Upper lobe of right lung (tissue), 1 donor: ENCODE data around the gene CETN2. TPM values are rescaled to one million over a fixed set of nuclear protein-coding genes. Genes with fewer than 3 reads are reported as not detected.

Experiments
- ATAC-seq: fragments of 200-7000 bp; cut with Tn5 transposase; one replicate; pipeline ENCODE4 v1.9.1; 2020; ENCODE audit warnings: mild to moderate bottlenecking, moderate library complexity
- DNase-seq: peaks from one replicate; pipeline ENCODE4 v3.0.0-alpha.2; 2020
- H3K27ac ChIP-seq: fragments of 200-600 bp; one replicate; pipeline ENCODE4 v1.8.0; 2022
- H3K27me3 ChIP-seq: fragments of 200-600 bp; one replicate; pipeline ENCODE4 v1.8.0; 2022; ENCODE audit warnings: mild to moderate bottlenecking
- H3K36me3 ChIP-seq: fragments of 200-600 bp; one replicate; pipeline ENCODE4 v1.8.0; 2022
- H3K4me1 ChIP-seq: fragments of 200-600 bp; one replicate; pipeline ENCODE4 v1.8.0; 2022
- H3K4me3 ChIP-seq: fragments of 200-600 bp; one replicate; pipeline ENCODE4 v1.8.0; 2022; ENCODE audit warnings: mild to moderate bottlenecking
- H3K9me3 ChIP-seq: fragments of 200-600 bp; one replicate; pipeline ENCODE4 v1.8.0; 2022
- intact Hi-C: fragments of 100-400 bp; cut with DNase I; formaldehyde crosslinking; loops from one replicate; pipeline ENCODE4 v1.11.0; 2022
- total RNA-seq: library from RNA; stranded (reverse); fragmentation: NEBNext Ultra II Directional; extraction: Animal tissue kit (Norgen Biotek cat#: 25700); gene quantifications from one replicate; pipeline ENCODE4 v1.2.1, GENCODE V29; 2021
- TF ChIP-seq, protein P1 (sequence below): fragments of 200-600 bp; IDR thresholded peaks from one replicate; pipeline ENCODE4 v1.8.0; 2022; ENCODE audit warnings: antibody characterized with exemption
- donor health status: DM: no; HTN: yes; CAD: no; lungs with severe emphysema.

CETN2 gene
- total RNA-seq, 1 donor from 2014 or later = 20.9 TPM

DNA sequence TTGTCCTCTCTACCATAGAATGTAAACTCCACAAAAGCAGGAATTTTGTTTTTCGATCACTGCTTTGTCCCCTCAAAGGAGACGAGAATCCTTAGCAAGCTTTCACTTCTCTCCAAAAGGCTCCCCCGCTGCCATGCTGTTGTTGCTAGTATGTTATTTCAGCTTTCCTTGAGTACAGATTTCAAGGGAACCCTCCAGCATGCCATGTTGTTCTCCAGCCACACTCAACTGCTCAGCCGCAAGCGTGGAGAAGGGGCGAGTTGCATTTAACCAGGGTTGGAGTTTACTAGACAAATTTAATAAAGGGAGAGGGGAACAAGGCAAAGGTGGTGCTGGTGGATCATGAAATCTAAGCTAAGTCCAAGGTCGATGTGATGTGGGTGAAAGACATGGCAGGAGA lies 23.4 kb upstream of the CETN2 start:
- Histone ChIP-seq H3K9me3 (no peaks in the 10 kb centered on the region), H3K27ac (no peak overlapping the region), H3K36me3 (peaks cover 6% of the 10 kb centered on the region), H3K4me1 (no peaks in the 10 kb centered on the region), H3K4me3 (no peak overlapping the region), H3K27me3 (no peaks in the 10 kb centered on the region)
- DNase-seq (no peak), ATAC-seq (no peak)
- TF ChIP-seq, protein P1, sequence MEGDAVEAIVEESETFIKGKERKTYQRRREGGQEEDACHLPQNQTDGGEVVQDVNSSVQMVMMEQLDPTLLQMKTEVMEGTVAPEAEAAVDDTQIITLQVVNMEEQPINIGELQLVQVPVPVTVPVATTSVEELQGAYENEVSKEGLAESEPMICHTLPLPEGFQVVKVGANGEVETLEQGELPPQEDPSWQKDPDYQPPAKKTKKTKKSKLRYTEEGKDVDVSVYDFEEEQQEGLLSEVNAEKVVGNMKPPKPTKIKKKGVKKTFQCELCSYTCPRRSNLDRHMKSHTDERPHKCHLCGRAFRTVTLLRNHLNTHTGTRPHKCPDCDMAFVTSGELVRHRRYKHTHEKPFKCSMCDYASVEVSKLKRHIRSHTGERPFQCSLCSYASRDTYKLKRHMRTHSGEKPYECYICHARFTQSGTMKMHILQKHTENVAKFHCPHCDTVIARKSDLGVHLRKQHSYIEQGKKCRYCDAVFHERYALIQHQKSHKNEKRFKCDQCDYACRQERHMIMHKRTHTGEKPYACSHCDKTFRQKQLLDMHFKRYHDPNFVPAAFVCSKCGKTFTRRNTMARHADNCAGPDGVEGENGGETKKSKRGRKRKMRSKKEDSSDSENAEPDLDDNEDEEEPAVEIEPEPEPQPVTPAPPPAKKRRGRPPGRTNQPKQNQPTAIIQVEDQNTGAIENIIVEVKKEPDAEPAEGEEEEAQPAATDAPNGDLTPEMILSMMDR = no peak
- intact Hi-C loops = no loop called here

DNA sequence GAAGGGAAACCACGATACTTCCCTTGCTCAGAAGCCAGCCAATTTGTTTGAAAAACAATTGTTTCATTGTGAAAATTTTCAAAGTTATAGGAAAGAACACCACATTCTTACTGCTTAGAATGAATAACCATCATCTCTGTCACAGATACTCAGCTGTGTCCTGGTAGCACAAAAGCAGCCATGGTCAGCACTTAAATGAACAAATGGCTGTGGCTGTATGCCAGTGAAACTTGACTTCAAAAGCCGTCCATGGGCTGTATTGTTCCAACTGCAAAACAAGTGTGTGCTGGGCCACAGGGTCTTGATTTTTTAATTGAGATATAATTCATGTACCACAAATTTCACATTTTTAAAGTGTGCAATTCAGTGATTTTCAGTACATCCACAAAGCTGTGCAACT lies 19.9 kb upstream of the CETN2 start:
- no peak for DNase-seq
- TF ChIP-seq, protein P1 = no peak
- Histone ChIP-seq H3K27me3 (no peaks in the 10 kb centered on the region), H3K36me3 (peaks cover 9% of the 10 kb centered on the region), H3K4me3 (no peak overlapping the region), H3K27ac (no peak overlapping the region), H3K4me1 (no peaks in the 10 kb centered on the region), H3K9me3 (no peaks in the 10 kb centered on the region)
- intact Hi-C loops = no loop called here
- no peak for ATAC-seq

DNA sequence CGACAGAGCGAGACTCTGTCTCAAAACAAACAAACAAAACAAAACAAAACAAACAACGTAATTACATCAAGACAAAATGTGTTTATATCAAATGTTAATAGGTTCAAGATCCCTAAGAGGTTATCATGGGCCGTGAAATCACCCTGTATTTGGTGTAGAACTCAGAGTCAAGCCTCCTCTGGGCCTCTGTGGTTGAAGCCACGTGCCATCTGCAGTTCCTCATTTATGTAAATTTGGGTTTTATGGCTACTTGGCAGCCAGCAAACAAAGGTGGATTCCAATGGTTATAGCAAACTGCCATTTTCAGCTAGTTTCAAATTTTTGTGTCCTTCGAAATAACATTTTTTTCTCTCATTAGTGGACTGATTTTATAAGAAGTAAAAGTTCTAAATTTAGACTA lies 16.7 kb upstream of the CETN2 start:
- Histone ChIP-seq H3K27ac (no peak overlapping the region), H3K27me3 (no peaks in the 10 kb centered on the region), H3K4me3 (no peak overlapping the region), H3K36me3 (peaks cover 9% of the 10 kb centered on the region), H3K4me1 (no peaks in the 10 kb centered on the region), H3K9me3 (no peaks in the 10 kb centered on the region)
- DNase-seq (no peak), ATAC-seq (no peak)
- intact Hi-C loops = no loop called here
- TF ChIP-seq, protein P1 = no peak

DNA sequence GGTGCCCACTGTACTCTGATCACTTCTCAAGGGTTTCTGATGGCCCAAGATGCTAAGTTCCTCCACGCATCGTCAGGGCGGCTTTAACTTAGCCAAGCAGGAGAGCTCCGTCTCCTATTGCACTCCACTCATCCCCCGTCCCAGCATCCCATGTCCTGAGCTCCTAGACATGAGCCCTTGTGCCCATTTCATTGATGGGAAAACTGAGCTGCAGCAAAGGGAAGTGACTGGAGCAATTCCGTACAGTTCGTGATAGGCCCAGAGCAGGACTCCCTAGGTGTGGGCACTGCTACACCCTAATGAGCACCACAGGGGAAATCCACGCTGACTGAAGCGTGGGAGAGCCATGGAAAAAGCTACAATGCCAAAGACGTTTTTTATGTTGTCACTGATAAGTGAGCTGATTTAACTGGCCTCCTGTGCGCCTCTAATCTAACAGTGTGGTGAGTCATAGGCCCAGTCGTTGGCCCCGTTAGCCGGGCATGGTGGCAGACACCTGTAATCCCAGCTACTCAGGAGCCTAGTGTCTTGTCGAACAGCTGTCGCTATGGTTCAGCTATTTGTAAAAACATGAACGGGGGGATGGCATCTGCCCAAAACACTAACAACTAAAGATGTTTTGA lies 15.2 kb upstream of the CETN2 start:
- Histone ChIP-seq H3K9me3 (no peaks in the 10 kb centered on the region), H3K27me3 (no peaks in the 10 kb centered on the region), H3K4me1 (no peaks in the 10 kb centered on the region), H3K36me3 (peaks cover 9% of the 10 kb centered on the region), H3K27ac (no peak overlapping the region), H3K4me3 (no peak overlapping the region)
- ATAC-seq = no peak
- no peak for DNase-seq
- TF ChIP-seq, protein P1 = no peak
- intact Hi-C loops = no loop called here

DNA sequence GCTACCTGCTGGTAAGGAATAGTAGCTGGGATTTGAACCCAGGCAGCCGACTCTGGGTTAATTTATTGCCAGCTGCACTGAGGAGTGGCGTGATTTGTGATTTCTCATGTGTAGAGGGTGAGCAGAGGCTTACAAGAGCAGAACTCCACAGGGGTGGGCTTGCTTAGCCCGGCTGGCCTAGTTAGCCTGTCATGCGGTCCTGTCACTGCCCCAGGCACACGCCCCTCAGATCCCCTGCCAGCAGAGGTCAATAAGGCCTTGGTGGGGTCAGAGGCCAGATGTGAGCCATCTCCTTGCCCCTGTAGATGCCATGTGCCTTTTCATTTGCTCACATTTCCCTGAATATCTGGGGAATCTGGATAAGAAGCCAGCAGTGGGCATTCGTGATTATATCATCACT lies 13.7 kb upstream of the CETN2 start:
- no peak for DNase-seq
- Histone ChIP-seq H3K9me3 (no peaks in the 10 kb centered on the region), H3K27me3 (no peaks in the 10 kb centered on the region), H3K27ac (no peak overlapping the region), H3K36me3 (peaks cover 9% of the 10 kb centered on the region), H3K4me1 (no peaks in the 10 kb centered on the region), H3K4me3 (no peak overlapping the region)
- TF ChIP-seq, protein P1 = no peak
- intact Hi-C loops = no loop called here
- ATAC-seq = no peak

DNA sequence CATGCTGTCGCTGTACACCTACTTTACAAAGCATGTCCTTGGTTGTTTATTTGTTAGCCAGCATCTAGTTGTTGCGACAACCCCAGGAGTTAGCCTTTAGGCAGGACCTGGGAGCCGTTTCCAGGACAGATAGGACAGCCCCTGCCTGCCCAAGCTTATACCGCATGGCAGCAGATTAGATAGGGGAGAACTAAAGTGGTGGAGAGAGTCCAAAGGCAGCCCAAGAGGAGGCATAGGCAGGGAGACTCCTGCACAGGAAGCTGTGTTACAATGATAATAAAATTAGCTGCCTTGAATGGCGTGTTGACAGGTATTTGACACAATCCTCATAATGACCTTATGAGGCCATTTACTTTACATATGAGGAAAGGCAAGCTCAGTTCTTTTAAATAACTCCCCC lies 13.3 kb upstream of the CETN2 start:
- ATAC-seq = no peak
- no peak for DNase-seq
- no peaks in the 10 kb centered on the region for H3K27me3 ChIP-seq
- H3K9me3 ChIP-seq = no peaks in the 10 kb centered on the region
- TF ChIP-seq, protein P1 = no peak
- peaks cover 9% of the 10 kb centered on the region for H3K36me3 ChIP-seq
- H3K4me1 ChIP-seq = no peaks in the 10 kb centered on the region
- H3K27ac ChIP-seq = no peak overlapping the region
- no peak overlapping the region for H3K4me3 ChIP-seq
- intact Hi-C loops = no loop called here
